A549 (cell line): Measurements from ENCODE around the gene FADS6. TPM values are rescaled to one million over a fixed set of nuclear protein-coding genes. Genes with fewer than 3 reads are reported as not detected.

ENCODE experiments used
- ATAC-seq, 2 experiments: fragments of 200-7000 bp in 1 of 2; fragments of >200 bp in 1 of 2; cut with Nextera tagmentation in 1 of 2; cut with Tn5 transposase in 1 of 2; 3 replicates each; pipeline versions ENCODE4 v1.8.0 to v1.9.1; 2018 to 2020; ENCODE audit warnings: mild to moderate bottlenecking in 1 of 2, moderate library complexity in 1 of 2
- CTCF ChIA-PET: fragments of 300-600 bp; sonication (Branson Sonifier 250); formaldehyde crosslinking; extraction: SDS; loops from one replicate; lab custom pipeline; 2021; ENCODE audit warnings: antibody characterized with exemption, inconsistent platforms; lab: Yijun Ruan, JAX
- POLR2A ChIA-PET: fragments of 350-600 bp; formaldehyde crosslinking; extraction: SDS; loops from one replicate; lab custom pipeline; 2021; ENCODE audit warnings: antibody characterized with exemption, inconsistent platforms; lab: Yijun Ruan, JAX
- DNase-seq, 2 experiments: peaks; one replicate each; pipeline versions ENCODE4 v3.0.0 to v3.0.0-alpha.2; 2011 to 2016; ENCODE audit warnings: low read depth in 1 of 2, low spot score in 1 of 2
- FAIRE-seq: peaks from 2 replicates; lab custom pipeline; 2011; peaks lifted over from hg19 to GRCh38; lab: Jason Lieb, UNC
- H3K27ac ChIP-seq, 2 experiments: fragments of >200 bp; sonication (Bioruptor Twin); formaldehyde crosslinking; 3 replicates each; pipeline ENCODE4 v1.5.1; 2016 to 2017
- H3K4me1 ChIP-seq: fragments of >200 bp; sonication (Bioruptor Twin); formaldehyde crosslinking; 3 replicates; pipeline ENCODE4 v1.6.1; 2016
- H3K4me2 ChIP-seq: fragments of >200 bp; sonication (Bioruptor Twin); formaldehyde crosslinking; 3 replicates; pipeline ENCODE4 v1.6.1; 2016
- H3K4me3 ChIP-seq: fragments of >200 bp; sonication (Bioruptor Twin); formaldehyde crosslinking; 3 replicates; pipeline ENCODE4 v1.5.1; 2016
- H3K9me3 ChIP-seq: fragments of >200 bp; sonication (Bioruptor Twin); formaldehyde crosslinking; 3 replicates; pipeline ENCODE4 v1.6.1; 2016
- CBX8 ChIP-seq: fragments of 200-600 bp; sonication (generic); IDR thresholded peaks from 2 replicates; pipeline ENCODE4 v1.6.1; 2016
- CEBPB ChIP-seq, 2 experiments: fragments of >200 bp in 1 of 2; sonication (Bioruptor Twin) in 1 of 2; formaldehyde crosslinking in 1 of 2; IDR thresholded peaks; 2 replicates each; pipeline ENCODE4 v1.6.1; 2012 to 2016
- CTCF ChIP-seq: fragments of >200 bp; sonication (Bioruptor Twin); formaldehyde crosslinking; IDR thresholded peaks from 3 replicates; pipeline ENCODE4 v1.5.1; 2016
- EHF ChIP-seq: fragments of 250-450 bp; sonication (Bioruptor Pico); IDR thresholded peaks from 2 replicates; pipeline ENCODE4 v1.5.0; 2020; ENCODE audit warnings: mild to moderate bottlenecking
- HOXB13 ChIP-seq: fragments of 250-450 bp; sonication (Bioruptor Pico); IDR thresholded peaks from 2 replicates; pipeline ENCODE4 v1.5.0; 2020; ENCODE audit warnings: low read depth, mild to moderate bottlenecking, moderate library complexity
- JUN ChIP-seq, 2 experiments: fragments of >200 bp; sonication (Bioruptor Twin); formaldehyde crosslinking; IDR thresholded peaks; 2 replicates in 1 of 2; 3 replicates in 1 of 2; pipeline ENCODE4 v1.6.1; 2016 to 2017
- MAFK ChIP-seq: fragments of 450-650 bp; IDR thresholded peaks from 2 replicates; pipeline ENCODE4 v1.6.1; 2014; ENCODE audit not compliant: partially characterized antibody
- MAZ ChIP-seq: fragments of 150-350 bp; IDR thresholded peaks from 2 replicates; pipeline ENCODE4 v1.6.1; 2014; ENCODE audit warnings: antibody characterized with exemption, low read depth, low read length, borderline replicate concordance
- MYC ChIP-seq: IDR thresholded peaks from 2 replicates; pipeline ENCODE4 v1.6.1; 2012; ENCODE audit warnings: mild to moderate bottlenecking, inconsistent platforms, low read length, improper control_type of control experiment, borderline replicate concordance
- NPAS2 ChIP-seq: fragments of 250-450 bp; sonication (Bioruptor Pico); IDR thresholded peaks from 2 replicates; pipeline ENCODE4 v1.8.0; 2022; ENCODE audit warnings: mild to moderate bottlenecking, moderate library complexity, borderline replicate concordance
- RAD21 ChIP-seq, 2 experiments: fragments of >200 bp in 1 of 2; sonication (Bioruptor Twin) in 1 of 2; formaldehyde crosslinking in 1 of 2; IDR thresholded peaks in 1 of 2; conservative IDR thresholded peaks in 1 of 2; 2 replicates in 1 of 2; 3 replicates in 1 of 2; pipeline ENCODE4 v1.6.1; 2012 to 2018; ENCODE audit warnings: inconsistent platforms in 1 of 2
- RCOR1 ChIP-seq: fragments of 150-350 bp; IDR thresholded peaks from 2 replicates; pipeline ENCODE4 v1.6.1; 2014; ENCODE audit warnings: antibody characterized with exemption, low read length, low read depth
- RFX5 ChIP-seq: fragments of 450-650 bp; IDR thresholded peaks from 2 replicates; pipeline ENCODE4 v1.7.1; 2014; ENCODE audit warnings: antibody characterized with exemption, mild to moderate bottlenecking, moderate library complexity
- SMC3 ChIP-seq: fragments of >200 bp; sonication (Bioruptor Twin); formaldehyde crosslinking; IDR thresholded peaks from 3 replicates; pipeline ENCODE4 v1.6.1; 2018; ENCODE audit warnings: inconsistent platforms
- SREBF2 ChIP-seq: fragments of 450-650 bp; IDR thresholded peaks from 2 replicates; pipeline ENCODE4 v1.6.1; 2014; ENCODE audit warnings: mild to moderate bottlenecking, moderate library complexity
- WGBS: methylation state at CpG from one replicate; pipeline ENCODE4 v1.1.6; 2017; ENCODE audit errors: missing lambda C conversion rate; 5-methylcytosine and 5-hydroxymethylcytosine counted together
- polyA plus RNA-seq, 4 experiments: library from polyadenylated mRNA; depleted of rRNA in 3 of 4; stranded (reverse); fragments of >200 nt; fragmentation: RNase III in 1 of 4; extraction: RNeasy Plus Mini Kit Qiagen cat#74134 plus additional on column Dnase treatment in 1 of 4; gene quantifications; 2 replicates in 3 of 4; 3 replicates in 1 of 4; pipeline ENCODE4 v1.2.3, GENCODE V29; 2011 to 2017

The FADS6 gene
- polyA plus RNA-seq, 2 of the 4 experiments (the other 2 are of a cell fraction): 0.04 TPM; not detected in 1

DNA sequence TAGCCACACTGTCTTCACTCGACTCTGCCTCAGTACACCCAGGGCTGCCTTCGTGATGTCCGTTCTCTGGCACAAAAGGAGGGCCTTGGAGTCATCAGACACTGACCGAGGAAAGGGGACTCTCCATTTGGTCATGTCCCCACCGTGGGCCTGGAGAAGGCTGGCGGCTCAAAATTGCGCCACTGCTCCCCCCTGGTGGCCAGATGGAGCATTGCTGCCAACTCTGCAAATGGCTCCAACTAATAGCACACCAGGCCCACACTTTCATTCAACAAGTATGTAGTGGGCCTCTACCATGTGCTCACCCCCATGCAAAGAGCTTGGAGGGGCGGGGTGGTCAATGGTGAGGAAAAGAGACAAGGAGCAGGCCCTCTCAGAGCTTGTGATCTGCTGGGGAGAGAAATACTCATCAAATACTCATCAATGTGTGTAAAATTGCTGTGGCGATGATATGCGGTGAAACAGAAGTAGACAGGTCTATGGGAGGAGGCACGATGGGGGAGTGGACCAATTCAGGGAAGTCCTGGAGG, 28.5 kb downstream of the FADS6 start:
- 25% methylated on average over 11 of the region's 11 CpGs for WGBS
- no peak overlapping the region for H3K4me3 ChIP-seq
- POLR2A ChIA-PET: interaction anchor here (4.9 kb wide), 1 partner anchor 8 kb away, joined by 43 read pairs; the partner anchor contains the start of gene FDXR
- peak; percentile 49 to 74 for ATAC-seq
- TF ChIP-seq CTCF (peak; percentile 77), MAFK (peak; percentile 32), CEBPB (IDR thresholded peaks at IDR 0.05) (peak in 1 of 2 experiments; percentile 53; a peak in 1 of 4 replicates), RAD21 (conservative IDR thresholded peaks at IDR 0.05 in 1 of 2, IDR thresholded peaks at IDR 0.05 in 1 of 2) (peak; percentile 76 to 85), SMC3 (peak; percentile 73), NPAS2 (CRISPR knock-in tag) (no peak), HOXB13 (no peak), MYC (peak; percentile 41; the same call in 1 of the 2 replicates)
- peak; percentile 67 for FAIRE-seq
- DNase-seq: peak; percentile 78 to 85
- H3K4me1 ChIP-seq: peaks cover 38% of the 10 kb centered on the region
- H3K27ac ChIP-seq: no peak overlapping the region
- no peak overlapping the region for H3K4me2 ChIP-seq
- CTCF ChIA-PET: interaction anchor here (0.6 to 42.4 kb wide), 26 partner anchors 5 to 385 kb away, joined by 3 to 1302 read pairs (median 6); partner anchors contain the start of genes FDXR, GRIN2C, MRPL58 and NAT9
- peaks cover 5% of the 10 kb centered on the region; the same call in 2 of the 3 replicates for H3K9me3 ChIP-seq

- ATAC-seq: no peak
- Histone ChIP-seq H3K4me1 (peaks cover 40% of the 10 kb centered on the region), H3K4me2 (no peak overlapping the region), H3K9me3 (peaks cover 5% of the 10 kb centered on the region; the same call in 2 of the 3 replicates), H3K4me3 (no peak overlapping the region), H3K27ac (no peak overlapping the region)
- ChIA-PET CTCF (interaction anchor here (0.7 to 42.4 kb wide), 23 partner anchors 5 to 298 kb away, joined by 3 to 1302 read pairs (median 6); partner anchors contain the start of genes FDXR, GRIN2C, MRPL58 and NAT9), POLR2A (interaction anchor here (4.9 kb wide), 1 partner anchor 8 kb away, joined by 43 read pairs; the partner anchor contains the start of gene FDXR)
- DNase-seq: no peak
- no peak for TF ChIP-seq SMC3
- TF ChIP-seq HOXB13: no peak
- TF ChIP-seq RFX5: no peak
- TF ChIP-seq CTCF: no peak
- no peak for TF ChIP-seq EHF (CRISPR knock-in tag)
- no peak for TF ChIP-seq SREBF2
- TF ChIP-seq RCOR1: no peak
- FAIRE-seq: no peak
- 95% methylated on average over 15 of the region's 15 CpGs for WGBS
Observed at GRCh38 chr17:74864297-74864865, 29.1 kb downstream of the FADS6 start.

DNA sequence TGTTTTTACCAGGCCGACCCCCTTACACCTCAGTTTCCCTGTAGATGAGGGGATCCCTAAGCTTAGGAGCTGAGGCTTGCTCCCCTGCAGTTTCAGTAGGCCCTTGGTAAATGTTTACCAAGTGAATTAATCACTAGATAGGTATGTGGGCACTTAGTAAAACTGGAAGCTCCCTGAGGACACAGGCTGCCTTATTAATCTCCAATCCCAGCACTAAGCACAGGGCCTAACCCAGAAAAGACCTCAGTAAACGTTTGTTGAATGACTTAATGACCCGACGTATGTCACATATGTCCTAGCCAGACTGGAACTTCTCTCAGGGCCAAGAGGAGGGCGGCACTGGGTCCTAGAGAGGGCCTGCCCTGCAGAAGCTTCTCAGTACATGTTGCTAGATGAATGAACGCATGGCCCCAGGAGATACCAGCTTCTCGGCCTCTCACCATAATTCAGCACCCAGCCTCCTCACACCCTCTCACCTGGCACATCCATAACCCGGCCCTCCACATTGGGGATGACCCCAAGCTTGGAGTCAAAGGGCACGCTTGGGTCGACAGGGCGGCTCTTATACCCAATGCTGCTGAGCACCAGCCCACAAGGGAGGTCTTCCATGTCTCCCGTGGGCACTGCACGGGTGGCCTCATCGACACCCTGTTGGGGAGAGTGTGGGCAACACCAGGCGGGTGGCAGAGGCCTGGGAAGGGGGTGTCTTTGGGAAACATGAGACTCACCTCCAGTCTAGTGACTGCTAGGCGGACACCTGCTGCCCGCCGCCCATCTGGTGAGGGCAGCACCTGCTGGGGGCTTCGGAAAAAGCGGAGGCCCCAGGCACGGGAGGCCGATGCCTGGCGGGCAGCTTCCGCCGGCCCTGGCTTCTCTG, 29.8 kb downstream of the FADS6 start:
- ChIA-PET POLR2A (interaction anchor here (4.9 kb wide), 1 partner anchor 9 kb away, joined by 43 read pairs; the partner anchor contains the start of gene FDXR), CTCF (interaction anchor here (0.6 to 42.4 kb wide), 24 partner anchors 6 to 567 kb away, joined by 3 to 1302 read pairs (median 6); partner anchors contain the start of genes FDXR, GRIN2C, NAT9 and RAB37)
- ATAC-seq (no peak), FAIRE-seq (no peak), DNase-seq (peak in 1 of 2 experiments; percentile 40)
- peaks cover 40% of the 10 kb centered on the region for H3K4me1 ChIP-seq
- no peak overlapping the region for H3K27ac ChIP-seq
- WGBS: 87% methylated on average over 25 of the region's 25 CpGs
- H3K4me3 ChIP-seq: no peak overlapping the region
- peaks cover 5% of the 10 kb centered on the region; the same call in 2 of the 3 replicates for H3K9me3 ChIP-seq
- TF ChIP-seq RAD21 (conservative IDR thresholded peaks at IDR 0.05 in 1 of 2, IDR thresholded peaks at IDR 0.05 in 1 of 2) (no peak), CBX8 (no peak), JUN (IDR thresholded peaks at IDR 0.05) (no peak), MAZ (no peak), NPAS2 (CRISPR knock-in tag) (no peak)
- H3K4me2 ChIP-seq: 0 out of 3 replicates have a peak overlapping the region, but pooled peaks have one; percentile 2
